OCI-LY1 (cell line): ENCODE data around the gene UNC119B.

Source experiments
- H2AFZ ChIP-seq: fragments of 200-600 bp; sonication (generic), shearing (Covaris generic); 2 replicates; pipeline ENCODE4 v1.6.0; 2014; ENCODE audit warnings: antibody characterized with exemption, mild to moderate bottlenecking, low read length
- H3F3A ChIP-seq: fragments of 200-600 bp; sonication (generic), shearing (Covaris generic); 2 replicates; pipeline ENCODE4 v1.6.0; 2014; ENCODE audit warnings: mild to moderate bottlenecking, antibody characterized with exemption, low read length, moderate library complexity; ENCODE audit not compliant: insufficient read depth
- H3K27ac ChIP-seq: fragments of 200-600 bp; sonication (generic); 2 replicates; pipeline ENCODE4 v1.5.1; 2014; ENCODE audit warnings: low read length, mixed run types, mild to moderate bottlenecking, low read depth; ENCODE audit not compliant: poor library complexity, severe bottlenecking
- H3K27me3 ChIP-seq: fragments of 200-600 bp; sonication (generic); 2 replicates; pipeline ENCODE4 v1.6.0; 2014; ENCODE audit warnings: antibody characterized with exemption, mild to moderate bottlenecking, low read length, moderate library complexity; ENCODE audit not compliant: insufficient read depth
- H3K36me3 ChIP-seq: fragments of 200-600 bp; sonication (generic); 2 replicates; pipeline ENCODE4 v1.6.1; 2014; ENCODE audit warnings: mild to moderate bottlenecking, antibody characterized with exemption, low read length, moderate library complexity, mixed read lengths; ENCODE audit not compliant: insufficient read depth
- H3K4me1 ChIP-seq: fragments of 200-600 bp; sonication (generic); 2 replicates; pipeline ENCODE4 v1.5.1; 2014; ENCODE audit warnings: mild to moderate bottlenecking, low read length, moderate library complexity; ENCODE audit not compliant: insufficient read depth, severe bottlenecking
- H3K4me2 ChIP-seq: fragments of 200-600 bp; sonication (generic), shearing (Covaris generic); 2 replicates; pipeline ENCODE4 v1.6.1; 2014; ENCODE audit warnings: low read length
- H3K4me3 ChIP-seq: fragments of 200-600 bp; sonication (generic); 2 replicates; pipeline ENCODE4 v1.5.1; 2014; ENCODE audit warnings: low read length, low read depth, mild to moderate bottlenecking, mixed read lengths; ENCODE audit not compliant: poor library complexity, severe bottlenecking
- H3K79me2 ChIP-seq: fragments of 200-600 bp; shearing (Covaris generic); 2 replicates; pipeline ENCODE4 v1.6.1; 2016; ENCODE audit warnings: mixed run types, low read length, mixed read lengths; ENCODE audit not compliant: insufficient read depth
- H3K9ac ChIP-seq: fragments of 200-600 bp; sonication (generic), shearing (Covaris generic); 2 replicates; pipeline ENCODE4 v1.6.1; 2014; ENCODE audit warnings: mild to moderate bottlenecking, low read length, mixed read lengths
- H3K9me2 ChIP-seq: fragments of 200-600 bp; sonication (generic), shearing (Covaris generic); 2 replicates; pipeline ENCODE4 v1.6.1; 2014; ENCODE audit warnings: low read depth, mild to moderate bottlenecking, low read length, mixed read lengths
- H3K9me3 ChIP-seq: fragments of 200-600 bp; shearing (Covaris generic); 2 replicates; pipeline ENCODE4 v1.6.1; 2014; ENCODE audit warnings: low read length, mixed read lengths
- H4K20me1 ChIP-seq: fragments of 200-600 bp; sonication (generic), shearing (Covaris generic); 2 replicates; pipeline ENCODE4 v1.6.0; 2016; ENCODE audit warnings: mild to moderate bottlenecking, low read length; ENCODE audit not compliant: insufficient read depth
- CTCF ChIP-seq: fragments of 200-600 bp; sonication (generic), shearing (Covaris generic); IDR thresholded peaks from 2 replicates; pipeline ENCODE4 v1.5.1; 2017; ENCODE audit warnings: mild to moderate bottlenecking, antibody characterized with exemption, low read length, moderate library complexity, mixed read lengths
- EZH2 ChIP-seq: fragments of 200-600 bp; sonication (generic), shearing (Covaris generic); IDR thresholded peaks from 2 replicates; pipeline ENCODE4 v1.8.0; 2017; ENCODE audit warnings: borderline replicate concordance, mixed run types, mild to moderate bottlenecking, antibody characterized with exemption, low read length, moderate library complexity, mixed read lengths

UNC119B gene

GRCh38 chr12:120699553-120699952 is 10.7 kb upstream of the UNC119B start:
- no peaks in the 10 kb centered on the region for H3K79me2 ChIP-seq
- H4K20me1 ChIP-seq, result no peaks in the 10 kb centered on the region
- no peak overlapping the region for H2AFZ ChIP-seq
- no peak for TF ChIP-seq CTCF
- TF ChIP-seq EZH2, result no peak
- no peak overlapping the region for H3K9ac ChIP-seq
- H3K4me3 ChIP-seq, result no peak overlapping the region
- no peaks in the 10 kb centered on the region for H3K9me3 ChIP-seq
- peaks cover 84% of the 10 kb centered on the region for H3K36me3 ChIP-seq
- no peaks in the 10 kb centered on the region for H3K9me2 ChIP-seq
- no peaks in the 10 kb centered on the region for H3F3A ChIP-seq
- H3K27me3 ChIP-seq, result no peaks in the 10 kb centered on the region
- no peak overlapping the region for H3K27ac ChIP-seq
- no peak overlapping the region for H3K4me2 ChIP-seq
- no peaks in the 10 kb centered on the region for H3K4me1 ChIP-seq

- TF ChIP-seq EZH2, result no peak
- TF ChIP-seq CTCF, result no peak
- H3K27me3 ChIP-seq, result no peaks in the 10 kb centered on the region
- H3K36me3 ChIP-seq, result peaks cover 75% of the 10 kb centered on the region
- no peak overlapping the region for H3K4me2 ChIP-seq
- H4K20me1 ChIP-seq, result no peaks in the 10 kb centered on the region
- no peaks in the 10 kb centered on the region for H3K9me3 ChIP-seq
- no peak overlapping the region for H3K9ac ChIP-seq
- no peaks in the 10 kb centered on the region for H3K4me1 ChIP-seq
- H3K9me2 ChIP-seq, result no peaks in the 10 kb centered on the region
- no peak overlapping the region for H3K27ac ChIP-seq
- H2AFZ ChIP-seq, result no peak overlapping the region
- H3K79me2 ChIP-seq, result no peaks in the 10 kb centered on the region
- no peak overlapping the region for H3K4me3 ChIP-seq
- no peaks in the 10 kb centered on the region for H3F3A ChIP-seq
Measured at GRCh38 chr12:120700886-120701285, 9.4 kb upstream of the UNC119B start.

GRCh38 chr12:120702637-120703036 is 7.6 kb upstream of the UNC119B start:
- no peaks in the 10 kb centered on the region for H3K79me2 ChIP-seq
- H3K4me1 ChIP-seq, result no peaks in the 10 kb centered on the region
- H3K27me3 ChIP-seq, result no peaks in the 10 kb centered on the region
- no peak overlapping the region for H3K9ac ChIP-seq
- no peaks in the 10 kb centered on the region for H3K9me2 ChIP-seq
- no peaks in the 10 kb centered on the region for H3K9me3 ChIP-seq
- no peaks in the 10 kb centered on the region for H4K20me1 ChIP-seq
- H3K4me3 ChIP-seq, result no peak overlapping the region
- no peak overlapping the region for H2AFZ ChIP-seq
- no peak overlapping the region for H3K4me2 ChIP-seq
- no peak overlapping the region for H3K27ac ChIP-seq
- TF ChIP-seq CTCF (no peak), EZH2 (no peak)
- no peaks in the 10 kb centered on the region for H3F3A ChIP-seq
- H3K36me3 ChIP-seq, result peaks cover 57% of the 10 kb centered on the region
